ENCODE data around the gene LEFTY2. TPM values are rescaled to one million over a fixed set of nuclear protein-coding genes. Genes with fewer than 3 reads are reported as not detected.

LEFTY2 gene
- total and polyA plus RNA-seq, 2 donors (not counting 1 experiment from before 2014, with no cell fraction given) = 0.21 TPM; not detected in 1

GRCh38 chr1:225917101-225917500, 23.9 kb downstream of the LEFTY2 start:
- H3K36me3 ChIP-seq (replicated peaks in 1 of 2; ENCODE audit: control extremely low read depth in 1 of 2, control insufficient read depth in 1 of 2, extremely low read depth in 1 of 2, insufficient read depth in 2 of 2, low read length in 1 of 2) = peaks cover 12 to 51% of the 10 kb centered on the region in 2 experiments
- POLR2A ChIA-PET = no interaction called here
- 100% methylated on average over 1 of the region's 3 CpGs for WGBS (ENCODE audit: insufficient coverage)

DNA sequence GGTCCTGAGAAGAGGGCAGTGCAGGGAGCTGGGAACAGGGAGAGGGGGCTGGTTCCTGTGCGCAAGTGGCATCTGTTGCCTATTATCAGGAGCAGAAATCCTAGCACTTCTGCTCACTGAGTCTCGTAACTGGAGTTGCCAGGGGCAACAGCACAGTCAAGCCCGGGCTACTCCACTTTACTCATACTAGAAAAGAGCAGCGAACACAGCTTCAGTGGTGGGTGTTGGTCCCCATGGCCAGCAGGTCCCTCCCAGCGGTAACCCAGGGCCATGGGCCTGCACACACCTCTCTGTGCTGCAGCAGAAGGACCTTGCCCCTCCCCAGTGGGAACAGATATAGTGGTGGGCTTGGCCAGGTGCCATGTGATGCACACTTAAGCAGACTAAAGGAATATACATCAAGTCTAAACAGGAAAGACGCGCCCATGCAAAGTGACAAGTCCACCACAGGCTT, 25.5 kb downstream of the LEFTY2 start:
- WGBS (ENCODE audit: insufficient coverage) = 98% methylated on average over 6 of the region's 7 CpGs
- H3K4me1 Mint-ChIP-seq = peaks cover 11% of the 10 kb centered on the region
- ChIA-PET POLR2A (no interaction called here), CTCF (no interaction called here)
- H3K4me3 Mint-ChIP-seq = no peak overlapping the region
- H3K4me3 ChIP-seq (ENCODE audit: control extremely low read depth in 1 of 5, extremely low read depth in 1 of 5, insufficient read depth in 1 of 5, low read depth in 2 of 5, low read length in 4 of 5) = no peak overlapping the region
- H3K27me3 ChIP-seq (replicated peaks in 1 of 4; ENCODE audit: control extremely low read depth in 1 of 4, control insufficient read depth in 3 of 4, insufficient read depth in 4 of 4, low read length in 3 of 4) = no peaks in the 10 kb centered on the region
- H3K27ac ChIP-seq (ENCODE audit: low read length in 2 of 2) = no peak overlapping the region
- H3K79me2 ChIP-seq (ENCODE audit: control insufficient read depth, insufficient read depth, low read length) = no peaks in the 10 kb centered on the region
- H3K9me3 Mint-ChIP-seq (ENCODE audit: insufficient read depth) = no peaks in the 10 kb centered on the region
- ATAC-seq (ENCODE audit: low read depth) (no peak), DNase-seq (no peak)
- H3K9me3 ChIP-seq (ENCODE audit: control extremely low read depth in 1 of 3, control insufficient read depth in 2 of 3, insufficient read depth in 1 of 3, low read length in 2 of 3) = peaks cover 0 to 4% (median 0%) of the 10 kb centered on the region in 3 donors
- H3K4me1 ChIP-seq (ENCODE audit: control insufficient read depth in 2 of 2, insufficient read depth in 2 of 2, low read length in 2 of 2) = peaks cover 12 to 13% of the 10 kb centered on the region in 2 donors
- no peaks in the 10 kb centered on the region for H3K27me3 Mint-ChIP-seq
- H3K9ac ChIP-seq (ENCODE audit: low read length) = no peak overlapping the region
- intact Hi-C loops (cut with micrococcal nuclease) = loop anchor here (10.0 kb wide), 1 partner anchor 361 kb away; no protein-coding TSS in a partner anchor
- TF ChIP-seq, protein P1, sequence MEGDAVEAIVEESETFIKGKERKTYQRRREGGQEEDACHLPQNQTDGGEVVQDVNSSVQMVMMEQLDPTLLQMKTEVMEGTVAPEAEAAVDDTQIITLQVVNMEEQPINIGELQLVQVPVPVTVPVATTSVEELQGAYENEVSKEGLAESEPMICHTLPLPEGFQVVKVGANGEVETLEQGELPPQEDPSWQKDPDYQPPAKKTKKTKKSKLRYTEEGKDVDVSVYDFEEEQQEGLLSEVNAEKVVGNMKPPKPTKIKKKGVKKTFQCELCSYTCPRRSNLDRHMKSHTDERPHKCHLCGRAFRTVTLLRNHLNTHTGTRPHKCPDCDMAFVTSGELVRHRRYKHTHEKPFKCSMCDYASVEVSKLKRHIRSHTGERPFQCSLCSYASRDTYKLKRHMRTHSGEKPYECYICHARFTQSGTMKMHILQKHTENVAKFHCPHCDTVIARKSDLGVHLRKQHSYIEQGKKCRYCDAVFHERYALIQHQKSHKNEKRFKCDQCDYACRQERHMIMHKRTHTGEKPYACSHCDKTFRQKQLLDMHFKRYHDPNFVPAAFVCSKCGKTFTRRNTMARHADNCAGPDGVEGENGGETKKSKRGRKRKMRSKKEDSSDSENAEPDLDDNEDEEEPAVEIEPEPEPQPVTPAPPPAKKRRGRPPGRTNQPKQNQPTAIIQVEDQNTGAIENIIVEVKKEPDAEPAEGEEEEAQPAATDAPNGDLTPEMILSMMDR (IDR thresholded peaks at IDR 0.05) = no peak
- TF ChIP-seq EZH2 (IDR thresholded peaks at IDR 0.05; ENCODE audit: borderline replicate concordance, insufficient read depth, low read depth, low read length, poor library complexity, severe bottlenecking) = no peak
- no peak overlapping the region for H2AFZ ChIP-seq (ENCODE audit: insufficient read depth, low read depth, low read length, poor library complexity, severe bottlenecking)
- H3K36me3 ChIP-seq (replicated peaks in 1 of 2; ENCODE audit: control extremely low read depth in 1 of 2, control insufficient read depth in 1 of 2, extremely low read depth in 1 of 2, insufficient read depth in 2 of 2, low read length in 1 of 2) = peaks cover 6 to 36% of the 10 kb centered on the region in 2 experiments
- H3K4me2 ChIP-seq (replicated peaks; ENCODE audit: low read depth, low read length, poor library complexity, severe bottlenecking) = no peak overlapping the region
- H3K27ac Mint-ChIP-seq = no peak overlapping the region
- peaks cover 7% of the 10 kb centered on the region for H4K20me1 ChIP-seq (ENCODE audit: control insufficient read depth, insufficient read depth, low read length, poor library complexity, severe bottlenecking)

More at GRCh38 chr1:225917101-225917500, 23.9 kb downstream of the LEFTY2 start:
- no peaks in the 10 kb centered on the region for H3K27me3 ChIP-seq (replicated peaks in 1 of 4; ENCODE audit: control extremely low read depth in 1 of 4, control insufficient read depth in 3 of 4, insufficient read depth in 4 of 4, low read length in 3 of 4)
- no peaks in the 10 kb centered on the region for H3K9me3 Mint-ChIP-seq (ENCODE audit: insufficient read depth)
- ATAC-seq (ENCODE audit: low read depth) (no peak), DNase-seq (no peak)
- no peaks in the 10 kb centered on the region for H3K27me3 Mint-ChIP-seq
- H3K4me1 ChIP-seq (ENCODE audit: control insufficient read depth in 2 of 2, insufficient read depth in 2 of 2, low read length in 2 of 2) = peaks cover 0 to 3% of the 10 kb centered on the region in 2 donors
- H3K4me3 Mint-ChIP-seq = no peak overlapping the region
- peak overlapping the region; percentile 39 for H3K27ac Mint-ChIP-seq
- H3K9ac ChIP-seq (ENCODE audit: low read length) = no peak overlapping the region
- peaks cover 2% of the 10 kb centered on the region for H3K4me1 Mint-ChIP-seq
- H4K20me1 ChIP-seq (ENCODE audit: control insufficient read depth, insufficient read depth, low read length, poor library complexity, severe bottlenecking) = peaks cover 18% of the 10 kb centered on the region
- no peak overlapping the region for H3K27ac ChIP-seq (ENCODE audit: low read length in 2 of 2)
- H3K4me2 ChIP-seq (replicated peaks; ENCODE audit: low read depth, low read length, poor library complexity, severe bottlenecking) = no peak overlapping the region
- H3K4me3 ChIP-seq (ENCODE audit: control extremely low read depth in 1 of 5, extremely low read depth in 1 of 5, insufficient read depth in 1 of 5, low read depth in 2 of 5, low read length in 4 of 5) = no peak overlapping the region
- no peaks in the 10 kb centered on the region for H3K9me3 ChIP-seq (ENCODE audit: control extremely low read depth in 1 of 3, control insufficient read depth in 2 of 3, insufficient read depth in 1 of 3, low read length in 2 of 3)
- TF ChIP-seq, protein P1 (IDR thresholded peaks at IDR 0.05) = no peak
- no peak for TF ChIP-seq EZH2 (IDR thresholded peaks at IDR 0.05; ENCODE audit: borderline replicate concordance, insufficient read depth, low read depth, low read length, poor library complexity, severe bottlenecking)
- CTCF ChIA-PET = interaction anchor here (1.1 kb wide), 2 partner anchors 39 to 443 kb away, joined by 3 read pairs; no protein-coding TSS in a partner anchor
- H2AFZ ChIP-seq (ENCODE audit: insufficient read depth, low read depth, low read length, poor library complexity, severe bottlenecking) = no peak overlapping the region
- intact Hi-C loops (cut with micrococcal nuclease) = loop anchor here (10.0 kb wide), 1 partner anchor 362 kb away; no protein-coding TSS in a partner anchor
- H3K79me2 ChIP-seq (ENCODE audit: control insufficient read depth, insufficient read depth, low read length) = peaks cover 13% of the 10 kb centered on the region
